Stimulated activated CD4-positive, alpha-beta T cell treated with anti-CD3 and anti-CD28 coated beads, Interleukin-12 subunit alpha, Interleukin-12 subunit beta, amount 100 ng/mL, for 48 hours (primary cell): ENCODE data around the gene ALLC.

Source experiments
- DNase-seq, 3 donors: peaks; one replicate each; pipeline ENCODE4 v3.0.0-alpha.2; 2020; ENCODE audit warnings: low read depth in 2 of 3, low spot score in 1 of 3

The ALLC gene

GRCh38 chr2:3743951-3744555 lies 86.1 kb downstream of the ALLC start:
- no peak for DNase-seq

DNA sequence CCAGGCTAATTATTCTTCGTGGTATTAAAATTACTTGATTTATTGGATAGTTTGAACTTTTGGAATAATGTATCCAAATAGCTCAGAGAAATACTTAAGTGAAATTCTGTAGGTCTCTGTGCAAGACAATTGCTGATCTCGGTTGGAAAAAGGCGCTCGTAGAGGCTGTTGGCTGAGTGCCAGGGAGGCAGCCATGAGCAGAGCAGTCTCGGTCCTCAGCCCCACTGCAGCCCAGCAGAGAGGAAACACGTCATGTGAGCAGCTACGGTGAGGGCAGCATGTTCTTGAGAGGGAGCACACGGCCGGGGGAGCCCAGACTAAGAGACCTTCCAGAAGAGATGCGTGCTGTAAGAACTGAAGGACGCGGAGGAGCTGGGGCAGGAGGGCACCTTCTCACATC lies 87.9 kb downstream of the ALLC start:
- DNase-seq: no peak

DNA sequence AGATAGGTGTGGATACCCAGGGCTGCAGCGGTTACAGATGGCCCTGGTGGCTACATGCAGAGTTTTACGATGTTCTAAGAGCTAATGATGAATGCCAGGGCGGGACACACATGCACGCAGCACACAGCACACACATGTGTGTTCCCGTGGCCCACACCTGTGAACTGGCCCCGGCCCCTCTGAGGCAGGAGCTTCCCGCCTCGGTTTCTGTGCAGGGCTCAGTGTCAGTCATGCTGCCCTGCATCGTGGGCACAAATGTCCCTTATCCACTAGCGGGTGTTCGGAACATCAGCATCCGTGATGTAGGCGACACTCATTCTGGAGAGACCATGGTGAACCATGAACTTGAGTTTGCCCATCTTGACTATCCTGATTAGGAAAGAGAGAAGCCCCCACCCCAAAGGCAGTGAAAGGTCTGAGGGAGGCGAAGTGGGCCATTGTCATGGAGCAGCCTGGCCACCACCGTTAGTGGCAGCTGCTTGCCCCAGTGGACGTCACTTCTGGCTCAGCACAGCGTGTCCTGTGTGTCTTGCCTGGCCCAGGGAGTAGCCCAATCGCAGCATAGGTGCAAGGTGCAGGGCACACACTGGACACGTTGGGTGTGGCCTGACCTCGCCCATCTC lies 89.1 kb downstream of the ALLC start:
- DNase-seq: no peak

GRCh38 chr2:3747826-3748225 lies 89.8 kb downstream of the ALLC start:
- no peak for DNase-seq

DNA sequence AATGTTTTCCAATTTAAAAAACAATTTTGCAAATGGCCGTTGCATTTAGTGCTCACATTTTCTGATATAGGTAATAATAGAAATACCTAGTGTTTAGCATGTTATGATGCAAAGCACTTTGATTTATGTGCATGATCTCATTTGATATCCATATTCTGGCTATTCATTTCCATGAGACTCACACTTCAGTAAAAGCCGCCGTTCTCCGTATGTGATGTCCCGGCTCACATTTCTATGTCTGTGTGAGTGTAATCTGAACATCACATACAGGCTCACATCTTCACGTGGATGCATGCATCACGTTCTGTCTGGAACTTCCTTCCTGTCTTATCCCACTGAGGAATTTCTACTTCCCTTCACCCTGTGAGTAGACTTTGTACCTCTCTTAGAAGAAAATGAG lies 91.2 kb downstream of the ALLC start:
- DNase-seq: no peak

DNA sequence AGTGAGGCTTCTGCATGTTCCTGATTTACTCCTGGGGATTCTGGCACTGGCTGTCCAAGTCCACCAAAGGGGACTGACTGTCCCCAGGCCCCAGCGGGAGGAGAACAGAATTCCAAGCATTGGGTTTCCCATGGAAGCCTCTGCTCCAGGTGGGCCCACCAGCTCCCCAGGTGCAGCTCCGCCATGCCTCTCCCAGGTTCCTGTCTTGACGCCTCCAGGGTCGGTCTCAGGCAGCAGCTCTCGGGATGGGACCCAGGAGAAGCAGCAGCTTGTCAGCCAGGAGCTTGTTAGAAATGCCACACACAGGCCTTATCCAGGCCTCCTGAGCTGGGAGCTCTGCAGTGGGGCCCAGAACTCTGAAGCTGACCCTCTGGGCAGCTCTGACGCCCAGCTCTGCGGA lies 93.3 kb downstream of the ALLC start:
- no peak for DNase-seq

- DNase-seq: no peak
Observed at GRCh38 chr2:3751806-3752205, 93.8 kb downstream of the ALLC start.
